HepG2 (cell line): ENCODE data around the gene MLX. TPM values are rescaled to one million over a fixed set of nuclear protein-coding genes. Genes with fewer than 3 reads are reported as not detected.

ENCODE experiments used
- CCAR2 ChIP-seq: fragments of 200-400 bp; formaldehyde crosslinking; optimal IDR thresholded peaks from 2 replicates; pipeline ENCODE3; 2018; ENCODE audit warnings: low read depth, mild to moderate bottlenecking, low read length, moderate library complexity
- GTF3A ChIP-seq: sonication (generic); formaldehyde crosslinking; conservative IDR thresholded peaks from 2 replicates; pipeline ENCODE4 v1.4.0; 2020; ENCODE audit warnings: mild to moderate bottlenecking, missing genetic modification reagents
- HCFC1 ChIP-seq: fragments of 150-350 bp; IDR thresholded peaks from 2 replicates; pipeline ENCODE4 v1.6.1; 2014; ENCODE audit warnings: low read depth, low read length
- HES4 ChIP-seq: sonication (generic); formaldehyde crosslinking; IDR thresholded peaks from 2 replicates; pipeline ENCODE4 v1.9.0; 2021; ENCODE audit warnings: mild to moderate bottlenecking, missing genetic modification reagents, borderline replicate concordance
- HMG20A ChIP-seq: IDR thresholded peaks from 2 replicates; pipeline ENCODE4 v1.6.1; 2016; ENCODE audit warnings: borderline replicate concordance
- NCOR1 ChIP-seq: fragments of 200-600 bp; sonication (generic); IDR thresholded peaks from 2 replicates; pipeline ENCODE4 v1.7.0; 2017; ENCODE audit warnings: antibody characterized with exemption, low read length, borderline replicate concordance
- RORA ChIP-seq: sonication (generic); formaldehyde crosslinking; IDR thresholded peaks from 2 replicates; pipeline ENCODE4 v1.5.0; 2020; ENCODE audit warnings: mild to moderate bottlenecking, missing genetic modification reagents, moderate library complexity
- TCF12 ChIP-seq, 2 experiments: fragments of 450-650 bp in 1 of 2; sonication (generic) in 1 of 2; formaldehyde crosslinking in 1 of 2; IDR thresholded peaks; 2 replicates each; pipeline versions ENCODE4 v1.6.1 to v1.8.0; 2017 to 2022; ENCODE audit warnings: antibody characterized with exemption in 1 of 2, mild to moderate bottlenecking in 1 of 2, missing genetic modification reagents in 1 of 2, moderate library complexity in 1 of 2
- ZFY ChIP-seq: sonication (generic); formaldehyde crosslinking; IDR thresholded peaks from 2 replicates; pipeline ENCODE4 v1.4.0; 2020; ENCODE audit warnings: missing genetic modification reagents
- ZNF44 ChIP-seq: sonication (generic); formaldehyde crosslinking; IDR thresholded peaks from 2 replicates; pipeline ENCODE4 v1.5.1; 2020; ENCODE audit warnings: mild to moderate bottlenecking, missing genetic modification reagents
- ZNF547 ChIP-seq: sonication (generic); formaldehyde crosslinking; IDR thresholded peaks from 2 replicates; pipeline ENCODE4 v1.5.1; 2020; ENCODE audit warnings: mild to moderate bottlenecking, missing genetic modification reagents
- ZNF549 ChIP-seq: sonication (generic); formaldehyde crosslinking; IDR thresholded peaks from 2 replicates; pipeline ENCODE4 v1.5.0; 2020; ENCODE audit warnings: missing genetic modification reagents
- ZNF563 ChIP-seq: sonication (generic); formaldehyde crosslinking; IDR thresholded peaks from 2 replicates; pipeline ENCODE4 v1.8.0; 2022; ENCODE audit warnings: mild to moderate bottlenecking, moderate library complexity, missing genetic modification reagents
- ZNF709 ChIP-seq: sonication (generic); formaldehyde crosslinking; IDR thresholded peaks from 2 replicates; pipeline ENCODE4 v1.5.0; 2020; ENCODE audit warnings: mild to moderate bottlenecking, missing genetic modification reagents
- ZNF737 ChIP-seq: sonication (generic); formaldehyde crosslinking; IDR thresholded peaks from 2 replicates; pipeline ENCODE4 v1.5.0; 2020; ENCODE audit warnings: missing genetic modification reagents, mild to moderate bottlenecking, borderline replicate concordance
- polyA plus RNA-seq, 8 experiments: library from polyadenylated mRNA; depleted of rRNA in 3 of 8; stranded (reverse) in 7 of 8; unstranded in 1 of 8; fragments of >200 nt; fragmentation: Illumina TruSeq in 4 of 8; extraction: Trizol in 4 of 8; gene quantifications; 2 replicates each; pipeline versions ENCODE4 v1.2.1 to v1.2.3, GENCODE V29; 2011 to 2016; ENCODE audit warnings: low read depth in 4 of 8, missing spikeins in 1 of 8, mixed read lengths in 1 of 8; ENCODE audit not compliant: insufficient read depth in 1 of 8
- total RNA-seq, 5 experiments: library from RNA; depleted of rRNA; stranded (reverse); fragments of >200 nt; fragmentation: Illumina TruSeq; extraction: Trizol; gene quantifications; 2 replicates each; pipeline ENCODE4 v1.2.3, GENCODE V29; 2016; ENCODE audit warnings: low read depth in 1 of 5
- TF ChIP-seq, protein P1 (sequence below): sonication (generic); formaldehyde crosslinking; IDR thresholded peaks from 2 replicates; pipeline ENCODE4 v1.5.1; 2020; ENCODE audit warnings: missing genetic modification reagents, mild to moderate bottlenecking, borderline replicate concordance
- TF ChIP-seq, protein P2 (sequence below): IDR thresholded peaks from 2 replicates; pipeline ENCODE4 v1.6.1; 2016
- TF ChIP-seq, protein P3 (sequence below): sonication (generic); formaldehyde crosslinking; IDR thresholded peaks from 2 replicates; pipeline ENCODE4 v1.8.1; 2023; ENCODE audit warnings: mild to moderate bottlenecking, moderate library complexity, missing genetic modification reagents
- TF ChIP-seq, protein P4 (sequence below): sonication (generic); formaldehyde crosslinking; IDR thresholded peaks from 2 replicates; pipeline ENCODE4 v1.8.0; 2023; ENCODE audit warnings: mild to moderate bottlenecking, missing genetic modification reagents

Gene MLX
- total and polyA plus RNA-seq, 2 of the 13 experiments (the other 11 are each of a cell fraction or from before 2014, with no cell fraction given), result 38.9 to 74.4 TPM

DNA sequence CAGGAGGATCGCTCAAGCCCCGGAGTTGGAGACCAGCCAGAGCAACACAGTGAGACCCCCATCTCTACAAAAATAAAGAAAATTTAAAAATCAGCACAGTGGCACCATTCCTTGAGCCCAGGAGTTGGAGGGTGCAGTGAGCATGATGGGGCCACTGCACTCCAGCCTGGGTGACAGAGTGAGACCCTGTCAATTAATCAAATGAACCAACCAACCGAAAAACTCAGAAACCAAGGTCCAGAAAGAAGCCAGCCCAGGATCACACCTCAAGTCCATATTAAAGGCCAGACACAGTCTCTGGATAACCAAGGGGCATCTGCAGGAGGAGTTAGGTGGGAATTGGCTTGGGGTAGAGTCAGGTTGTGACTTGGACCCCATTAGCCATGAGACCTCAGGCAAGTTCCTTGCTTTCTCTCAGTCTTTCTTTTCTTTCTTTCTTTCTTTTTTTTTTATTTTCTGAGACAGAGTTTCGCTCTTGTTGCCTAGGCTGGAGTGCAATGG is 11.7 kb upstream of the MLX start (continued):
- TF ChIP-seq, protein P1, sequence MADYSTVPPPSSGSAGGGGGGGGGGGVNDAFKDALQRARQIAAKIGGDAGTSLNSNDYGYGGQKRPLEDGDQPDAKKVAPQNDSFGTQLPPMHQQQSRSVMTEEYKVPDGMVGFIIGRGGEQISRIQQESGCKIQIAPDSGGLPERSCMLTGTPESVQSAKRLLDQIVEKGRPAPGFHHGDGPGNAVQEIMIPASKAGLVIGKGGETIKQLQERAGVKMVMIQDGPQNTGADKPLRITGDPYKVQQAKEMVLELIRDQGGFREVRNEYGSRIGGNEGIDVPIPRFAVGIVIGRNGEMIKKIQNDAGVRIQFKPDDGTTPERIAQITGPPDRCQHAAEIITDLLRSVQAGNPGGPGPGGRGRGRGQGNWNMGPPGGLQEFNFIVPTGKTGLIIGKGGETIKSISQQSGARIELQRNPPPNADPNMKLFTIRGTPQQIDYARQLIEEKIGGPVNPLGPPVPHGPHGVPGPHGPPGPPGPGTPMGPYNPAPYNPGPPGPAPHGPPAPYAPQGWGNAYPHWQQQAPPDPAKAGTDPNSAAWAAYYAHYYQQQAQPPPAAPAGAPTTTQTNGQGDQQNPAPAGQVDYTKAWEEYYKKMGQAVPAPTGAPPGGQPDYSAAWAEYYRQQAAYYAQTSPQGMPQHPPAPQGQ (CRISPR knock-in tag), result 0 out of 2 replicates have a peak, but pooled peaks have one; percentile 28
- TF ChIP-seq CCAR2 (no peak), NCOR1 (no peak), ZNF44 (no peak), TCF12 (IDR thresholded peaks at IDR 0.05) (no peak), TCF12 (CRISPR knock-in tag; IDR thresholded peaks at IDR 0.05) (no peak), HMG20A (CRISPR knock-in tag) (no peak), ZNF737 (CRISPR knock-in tag) (0 out of 2 replicates have a peak, but pooled peaks have one; percentile 6), ZNF563 (CRISPR knock-in tag) (0 out of 2 replicates have a peak, but pooled peaks have one; percentile 6), ZNF549 (no peak), HES4 (CRISPR knock-in tag) (no peak), GTF3A (CRISPR knock-in tag) (no peak), ZNF547 (CRISPR knock-in tag) (0 out of 2 replicates have a peak, but pooled peaks have one; percentile 6), RORA (CRISPR knock-in tag) (0 out of 2 replicates have a peak, but pooled peaks have one; percentile 41), ZFY (CRISPR knock-in tag) (no peak), ZNF709 (CRISPR knock-in tag) (peak; percentile 2; the same call in 1 of the 2 replicates), HCFC1 (no peak)
- TF ChIP-seq, protein P2, sequence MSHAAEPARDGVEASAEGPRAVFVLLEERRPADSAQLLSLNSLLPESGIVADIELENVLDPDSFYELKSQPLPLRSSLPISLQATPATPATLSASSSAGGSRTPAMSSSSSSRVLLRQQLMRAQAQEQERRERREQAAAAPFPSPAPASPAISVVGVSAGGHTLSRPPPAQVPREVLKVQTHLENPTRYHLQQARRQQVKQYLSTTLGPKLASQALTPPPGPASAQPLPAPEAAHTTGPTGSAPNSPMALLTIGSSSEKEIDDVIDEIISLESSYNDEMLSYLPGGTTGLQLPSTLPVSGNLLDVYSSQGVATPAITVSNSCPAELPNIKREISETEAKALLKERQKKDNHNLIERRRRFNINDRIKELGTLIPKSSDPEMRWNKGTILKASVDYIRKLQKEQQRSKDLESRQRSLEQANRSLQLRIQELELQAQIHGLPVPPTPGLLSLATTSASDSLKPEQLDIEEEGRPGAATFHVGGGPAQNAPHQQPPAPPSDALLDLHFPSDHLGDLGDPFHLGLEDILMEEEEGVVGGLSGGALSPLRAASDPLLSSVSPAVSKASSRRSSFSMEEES (CRISPR knock-in tag), result no peak
- TF ChIP-seq, protein P3, sequence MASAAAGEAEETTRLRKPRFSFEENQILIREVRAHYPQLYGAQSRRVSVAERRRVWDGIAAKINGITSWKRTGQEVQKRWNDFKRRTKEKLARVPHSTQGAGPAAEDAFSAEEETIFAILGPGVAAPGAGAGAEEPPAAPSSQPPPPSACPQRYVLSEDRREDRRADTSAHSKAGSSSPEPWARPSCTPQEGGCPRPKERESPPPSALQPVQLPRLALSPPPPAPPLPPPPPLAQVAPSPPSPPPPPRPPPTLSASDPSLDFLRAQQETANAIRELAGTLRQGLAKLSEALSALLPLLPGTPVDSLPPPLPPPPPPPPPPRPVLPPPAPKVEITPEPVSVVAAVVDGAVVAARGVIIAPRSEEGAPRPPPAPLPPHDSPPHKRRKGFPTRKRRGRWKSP (CRISPR knock-in tag), result no peak
- TF ChIP-seq, protein P4, sequence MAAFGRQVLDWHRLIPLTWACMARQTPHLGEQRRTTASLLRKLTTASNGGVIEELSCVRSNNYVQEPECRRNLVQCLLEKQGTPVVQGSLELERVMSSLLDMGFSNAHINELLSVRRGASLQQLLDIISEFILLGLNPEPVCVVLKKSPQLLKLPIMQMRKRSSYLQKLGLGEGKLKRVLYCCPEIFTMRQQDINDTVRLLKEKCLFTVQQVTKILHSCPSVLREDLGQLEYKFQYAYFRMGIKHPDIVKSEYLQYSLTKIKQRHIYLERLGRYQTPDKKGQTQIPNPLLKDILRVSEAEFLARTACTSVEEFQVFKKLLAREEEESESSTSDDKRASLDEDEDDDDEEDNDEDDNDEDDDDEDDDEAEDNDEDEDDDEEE (CRISPR knock-in tag), result 0 out of 2 replicates have a peak, but pooled peaks have one; percentile 60
